OCI-LY3 (cell line): ENCODE results near the gene MED12L.

ENCODE experiments used
- EZH2phosphoT487 ChIP-seq: fragments of 200-600 bp; shearing (Covaris generic); IDR thresholded peaks from 2 replicates; pipeline ENCODE4 v1.6.1; 2018; ENCODE audit warnings: antibody characterized with exemption, mixed run types, low read depth
- TF ChIP-seq, protein P1 (sequence below): fragments of 200-600, 300-600 bp; sonication (generic); IDR thresholded peaks from 2 replicates; pipeline ENCODE4 v1.5.1; 2014; ENCODE audit warnings: antibody characterized with exemption, low read length, low read depth

DNA sequence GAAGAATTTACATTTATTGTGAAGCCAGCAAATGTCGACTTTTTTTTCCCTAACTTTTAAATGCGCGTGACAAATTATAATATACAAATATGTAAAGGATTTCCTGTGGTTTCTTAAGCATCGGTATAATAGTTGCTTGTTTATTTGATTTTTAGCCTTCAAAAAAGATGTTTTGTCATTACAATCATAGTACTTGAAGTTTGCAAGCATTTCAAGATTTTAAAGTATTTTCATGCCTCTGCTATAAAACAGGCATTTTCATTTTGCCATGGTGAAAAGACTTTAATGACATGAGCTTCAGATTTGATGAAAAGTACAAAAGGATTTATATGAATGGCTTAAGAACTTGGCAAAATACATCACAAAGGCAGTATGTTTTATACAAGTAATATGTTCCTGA is 308.5 kb downstream of the MED12L start:
- TF ChIP-seq, protein P1, sequence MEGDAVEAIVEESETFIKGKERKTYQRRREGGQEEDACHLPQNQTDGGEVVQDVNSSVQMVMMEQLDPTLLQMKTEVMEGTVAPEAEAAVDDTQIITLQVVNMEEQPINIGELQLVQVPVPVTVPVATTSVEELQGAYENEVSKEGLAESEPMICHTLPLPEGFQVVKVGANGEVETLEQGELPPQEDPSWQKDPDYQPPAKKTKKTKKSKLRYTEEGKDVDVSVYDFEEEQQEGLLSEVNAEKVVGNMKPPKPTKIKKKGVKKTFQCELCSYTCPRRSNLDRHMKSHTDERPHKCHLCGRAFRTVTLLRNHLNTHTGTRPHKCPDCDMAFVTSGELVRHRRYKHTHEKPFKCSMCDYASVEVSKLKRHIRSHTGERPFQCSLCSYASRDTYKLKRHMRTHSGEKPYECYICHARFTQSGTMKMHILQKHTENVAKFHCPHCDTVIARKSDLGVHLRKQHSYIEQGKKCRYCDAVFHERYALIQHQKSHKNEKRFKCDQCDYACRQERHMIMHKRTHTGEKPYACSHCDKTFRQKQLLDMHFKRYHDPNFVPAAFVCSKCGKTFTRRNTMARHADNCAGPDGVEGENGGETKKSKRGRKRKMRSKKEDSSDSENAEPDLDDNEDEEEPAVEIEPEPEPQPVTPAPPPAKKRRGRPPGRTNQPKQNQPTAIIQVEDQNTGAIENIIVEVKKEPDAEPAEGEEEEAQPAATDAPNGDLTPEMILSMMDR = no peak
- TF ChIP-seq EZH2phosphoT487 = no peak
